DMS153 treated with DMSO at 0.1 percent for 48 hours (cell line): ENCODE measurements around the gene RBFOX2.

Experiments
- DNase-seq: peaks from one replicate; lab custom pipeline; 2025; ENCODE audit not compliant: unreplicated experiment; lab: John Stamatoyannopoulos, UW

RBFOX2 gene

GRCh38 chr22:35947794-35948425, 80.7 kb downstream of the RBFOX2 start:
- DNase-seq: no peak

- DNase-seq: no peak
Observed at GRCh38 chr22:35944458-35944857, 84.2 kb downstream of the RBFOX2 start.

GRCh38 chr22:35940166-35940565, 88.5 kb downstream of the RBFOX2 start:
- no peak for DNase-seq

GRCh38 chr22:35938226-35938625, 90.4 kb downstream of the RBFOX2 start:
- DNase-seq: no peak

- peak; percentile 71 for DNase-seq
Observed at GRCh38 chr22:35930933-35931332, 97.7 kb downstream of the RBFOX2 start.

GRCh38 chr22:35928285-35928798, 100.3 kb downstream of the RBFOX2 start:
- no peak for DNase-seq

GRCh38 chr22:35923026-35923425, 105.6 kb downstream of the RBFOX2 start:
- DNase-seq: no peak

GRCh38 chr22:35921777-35922176, 106.8 kb downstream of the RBFOX2 start:
- DNase-seq: peak; percentile 52

GRCh38 chr22:35921044-35921443, 107.6 kb downstream of the RBFOX2 start:
- no peak for DNase-seq

GRCh38 chr22:35919002-35919542, 109.6 kb downstream of the RBFOX2 start:
- DNase-seq: no peak

- DNase-seq: no peak
Observed at GRCh38 chr22:35918456-35918855, 110.2 kb downstream of the RBFOX2 start.

GRCh38 chr22:35917651-35918050, 111.0 kb downstream of the RBFOX2 start:
- no peak for DNase-seq

- no peak for DNase-seq
Observed at GRCh38 chr22:35915477-35916013, 113.1 kb downstream of the RBFOX2 start.

- DNase-seq: peak; percentile 83
Observed at GRCh38 chr22:35914665-35915476, 113.8 kb downstream of the RBFOX2 start.

GRCh38 chr22:35914357-35914664, 114.3 kb downstream of the RBFOX2 start:
- no peak for DNase-seq

GRCh38 chr22:35913925-35914324, 114.7 kb downstream of the RBFOX2 start:
- DNase-seq: no peak

- no peak for DNase-seq
Observed at GRCh38 chr22:35912658-35913057, 116.0 kb downstream of the RBFOX2 start.

- no peak for DNase-seq
Observed at GRCh38 chr22:35911877-35912276, 116.7 kb downstream of the RBFOX2 start.

- no peak for DNase-seq
Observed at GRCh38 chr22:35910926-35911325, 117.7 kb downstream of the RBFOX2 start.

- no peak for DNase-seq
Observed at GRCh38 chr22:35910003-35910769, 118.4 kb downstream of the RBFOX2 start.

- no peak for DNase-seq
Observed at GRCh38 chr22:35905894-35906293, 122.7 kb downstream of the RBFOX2 start.
